Thyroid gland (tissue), 4 donors: ENCODE measurements around the gene RAB11A. TPM values are rescaled to one million over a fixed set of nuclear protein-coding genes. Genes with fewer than 3 reads are reported as not detected.
A peak's percentile ranks its signal among the peaks of the same experiment; 100 is the strongest.

Source experiments
- DNase-seq, 2 donors: peaks; one replicate each; pipeline ENCODE4 v3.0.0-alpha.2; 2019
- H3K27ac ChIP-seq, 3 donors: fragments of 200-600 bp; sonication (generic); 1 replicate in 2 of 3; 2 replicates in 1 of 3; pipeline ENCODE4 v1.5.1; 2016 to 2019; ENCODE audit warnings: mild to moderate bottlenecking in 1 of 3, moderate library complexity in 1 of 3
- H3K27me3 ChIP-seq: fragments of 200-600 bp; sonication (generic); one replicate; pipeline ENCODE4 v1.5.1; 2019
- H3K36me3 ChIP-seq, 2 donors: fragments of 200-600 bp; sonication (generic); one replicate each; pipeline ENCODE4 v1.5.1; 2016 to 2019
- H3K4me1 ChIP-seq, 2 donors: fragments of 200-600 bp; sonication (generic); one replicate each; pipeline ENCODE4 v1.5.1; 2017 to 2019
- H3K4me3 ChIP-seq, 3 donors: fragments of 200-600 bp; sonication (generic); replicated peaks in 1 of 3; 1 replicate in 2 of 3; 2 replicates in 1 of 3; pipeline ENCODE4 v1.5.1; 2016; ENCODE audit warnings: mild to moderate bottlenecking in 1 of 3
- H3K9me3 ChIP-seq: fragments of 200-600 bp; sonication (generic); one replicate; pipeline ENCODE4 v1.5.1; 2017
- CTCF ChIP-seq, 6 experiments: fragments of 200-600 bp in 3 of 6; fragments of 450-650 bp in 3 of 6; sonication (generic) in 3 of 6; IDR thresholded peaks; one replicate each; pipeline ENCODE4 v1.5.1; 2016 to 2019; ENCODE audit warnings: antibody characterized with exemption in 6 of 6, mild to moderate bottlenecking in 2 of 6, inconsistent platforms in 1 of 6, moderate library complexity in 1 of 6
- POLR2A ChIP-seq, 2 donors: fragments of 450-650 bp; IDR thresholded peaks; one replicate each; pipeline ENCODE4 v1.6.1; 2017; ENCODE audit warnings: antibody characterized with exemption in 2 of 2, mild to moderate bottlenecking in 2 of 2, moderate library complexity in 1 of 2
- WGBS, 2 donors: methylation state at CpG; one replicate each; pipeline ENCODE4 v1.1.5; 2017; 5-methylcytosine and 5-hydroxymethylcytosine counted together
- intact Hi-C: fragments of 100-400 bp; cut with DNase I; formaldehyde crosslinking; loops from one replicate; pipeline ENCODE4 v1.15.1; 2023
- total RNA-seq, 4 donors: library from RNA; depleted of rRNA; stranded (reverse); fragments of >200 nt; gene quantifications; one replicate each; pipeline ENCODE4 v1.2.3, GENCODE V29; 2016

The RAB11A gene
- total RNA-seq, 4 donors from 2014 or later: 201 to 369 (median 280) TPM

- intact Hi-C loops: no loop called here
- Histone ChIP-seq H3K4me3 (no peak overlapping the region), H3K27ac (peak overlapping the region; percentile 84 to 91 (median 90)), H3K4me1 (peaks cover 58 to 65% of the 10 kb centered on the region in 2 donors), H3K27me3 (no peaks in the 10 kb centered on the region), H3K9me3 (no peaks in the 10 kb centered on the region), H3K36me3 (no peaks in the 10 kb centered on the region)
- 66 to 72% methylated on average over 4 of the region's 4 CpGs for WGBS, 2 donors
- no peak for DNase-seq
- TF ChIP-seq POLR2A (IDR thresholded peaks at IDR 0.05) (no peak), CTCF (IDR thresholded peaks at IDR 0.05) (no peak)
These were observed 33.8 kb upstream of the RAB11A start for GRCh38 chr15:65835447-65835846.

GRCh38 chr15:65836665-65837064 is 32.6 kb upstream of the RAB11A start:
- intact Hi-C loops: no loop called here
- no peak overlapping the region for H3K4me3 ChIP-seq
- no peaks in the 10 kb centered on the region for H3K9me3 ChIP-seq
- no peaks in the 10 kb centered on the region for H3K36me3 ChIP-seq
- peak overlapping the region in 1 of 3 donors; percentile 84 for H3K27ac ChIP-seq
- TF ChIP-seq CTCF (IDR thresholded peaks at IDR 0.05): no peak
- WGBS, 2 donors: 87 to 98% methylated on average over 4 of the region's 4 CpGs
- peaks cover 59 to 72% of the 10 kb centered on the region in 2 donors for H3K4me1 ChIP-seq
- no peaks in the 10 kb centered on the region for H3K27me3 ChIP-seq
- no peak for DNase-seq

- DNase-seq: peak; percentile 46 to 64
- Histone ChIP-seq H3K9me3 (no peaks in the 10 kb centered on the region), H3K27ac (peak overlapping the region; percentile 14 to 84 (median 42)), H3K4me1 (peaks cover 59 to 71% of the 10 kb centered on the region in 2 donors), H3K27me3 (no peaks in the 10 kb centered on the region), H3K4me3 (no peak overlapping the region), H3K36me3 (no peaks in the 10 kb centered on the region)
- TF ChIP-seq CTCF (IDR thresholded peaks at IDR 0.05): no peak
- TF ChIP-seq POLR2A (IDR thresholded peaks at IDR 0.05): no peak
- 74 to 75% methylated on average over 6 of the region's 6 CpGs for WGBS, 2 donors
- intact Hi-C loops: no loop called here
These were observed 31.7 kb upstream of the RAB11A start for GRCh38 chr15:65837301-65838294.

- no peaks in the 10 kb centered on the region for H3K9me3 ChIP-seq
- peaks cover 43 to 56% of the 10 kb centered on the region in 2 donors for H3K4me1 ChIP-seq
- H3K27me3 ChIP-seq: no peaks in the 10 kb centered on the region
- TF ChIP-seq POLR2A (IDR thresholded peaks at IDR 0.05) (no peak), CTCF (IDR thresholded peaks at IDR 0.05) (no peak)
- 90% methylated on average over 5 of the region's 5 CpGs for WGBS, 2 donors
- intact Hi-C loops: no loop called here
- no peak for DNase-seq
- H3K4me3 ChIP-seq: no peak overlapping the region
- no peak overlapping the region for H3K27ac ChIP-seq
- H3K36me3 ChIP-seq: no peaks in the 10 kb centered on the region
These were observed 29.9 kb upstream of the RAB11A start for GRCh38 chr15:65839354-65839901.

- Histone ChIP-seq H3K27me3 (no peaks in the 10 kb centered on the region), H3K9me3 (no peaks in the 10 kb centered on the region), H3K4me3 (no peak overlapping the region), H3K36me3 (no peaks in the 10 kb centered on the region), H3K4me1 (peaks cover 39 to 50% of the 10 kb centered on the region in 2 donors), H3K27ac (no peak overlapping the region)
- TF ChIP-seq CTCF (IDR thresholded peaks at IDR 0.05) (no peak), POLR2A (IDR thresholded peaks at IDR 0.05) (no peak)
- no peak for DNase-seq
- intact Hi-C loops: no loop called here
- 89% methylated on average over 4 of the region's 4 CpGs for WGBS, 2 donors
These were observed 29.3 kb upstream of the RAB11A start for GRCh38 chr15:65839985-65840384.
